GM23248 (cell line): Measurements from ENCODE around the gene WNT9A.

ENCODE experiments used
- EZH2 ChIP-seq: fragments of 200-600 bp; sonication (generic); IDR thresholded peaks from 2 replicates; pipeline ENCODE4 v1.6.1; 2018; ENCODE audit warnings: antibody characterized with exemption, mild to moderate bottlenecking; ENCODE audit not compliant: insufficient read depth, poor library complexity, severe bottlenecking
- EZH2phosphoT487 ChIP-seq: fragments of 200-600 bp; sonication (generic); IDR thresholded peaks from 2 replicates; pipeline ENCODE4 v1.6.1; 2018; ENCODE audit warnings: antibody characterized with exemption, moderate library complexity, mild to moderate bottlenecking, low read depth; ENCODE audit not compliant: insufficient read depth

DNA sequence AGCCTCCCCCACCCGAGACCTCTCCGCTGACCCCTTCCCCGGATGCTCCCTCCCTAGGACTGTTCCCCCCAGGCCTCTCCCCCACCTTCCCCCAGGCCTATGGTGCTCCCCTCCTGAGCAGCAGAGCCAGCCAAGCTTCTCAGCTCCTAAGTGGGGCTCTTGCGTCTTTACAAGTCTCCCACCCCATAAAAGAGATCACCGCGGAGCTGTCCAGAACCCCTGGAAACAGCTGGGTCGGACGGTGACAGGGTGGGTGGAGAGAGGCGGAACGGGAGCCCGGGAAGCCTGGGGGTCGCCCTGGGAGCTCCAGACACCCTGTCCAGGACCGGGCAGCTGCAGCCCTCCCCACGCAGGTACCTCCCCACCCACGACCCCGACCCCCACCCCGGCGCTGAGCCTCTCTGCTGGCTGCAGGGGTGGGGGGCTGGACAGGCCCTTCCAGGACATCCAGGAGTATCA lies 61.2 kb downstream of the WNT9A start:
- TF ChIP-seq EZH2 (no peak), EZH2phosphoT487 (no peak)
